Cerebellar cortex (tissue), 1 donor: ENCODE results near the gene ZMAT5.

Experiments used
- DNase-seq: peaks from one replicate; pipeline ENCODE4 v3.0.0-alpha.2; 2015; ENCODE audit warnings: low spot score

ZMAT5 gene

DNA sequence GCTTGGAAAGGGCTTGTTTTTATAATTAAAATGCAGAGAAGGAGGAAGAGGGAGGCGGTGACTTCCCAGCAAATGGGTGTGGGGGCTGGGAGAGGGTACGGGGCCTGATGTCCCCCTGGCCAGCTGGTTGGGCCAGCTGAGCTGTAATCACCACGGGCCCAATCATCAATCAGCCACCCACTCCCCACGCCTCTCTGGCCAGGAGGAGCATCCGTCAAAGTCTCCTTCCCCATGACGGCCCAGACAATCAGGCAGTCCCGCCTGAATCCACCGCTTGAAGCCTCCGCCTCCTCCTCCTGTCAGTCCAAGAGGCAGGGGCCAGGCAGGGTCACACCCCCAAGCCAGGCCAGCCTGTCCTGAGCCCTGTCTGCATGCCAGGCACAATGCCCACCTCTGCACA, 60.3 kb downstream of the ZMAT5 start:
- DNase-seq = no peak

DNA sequence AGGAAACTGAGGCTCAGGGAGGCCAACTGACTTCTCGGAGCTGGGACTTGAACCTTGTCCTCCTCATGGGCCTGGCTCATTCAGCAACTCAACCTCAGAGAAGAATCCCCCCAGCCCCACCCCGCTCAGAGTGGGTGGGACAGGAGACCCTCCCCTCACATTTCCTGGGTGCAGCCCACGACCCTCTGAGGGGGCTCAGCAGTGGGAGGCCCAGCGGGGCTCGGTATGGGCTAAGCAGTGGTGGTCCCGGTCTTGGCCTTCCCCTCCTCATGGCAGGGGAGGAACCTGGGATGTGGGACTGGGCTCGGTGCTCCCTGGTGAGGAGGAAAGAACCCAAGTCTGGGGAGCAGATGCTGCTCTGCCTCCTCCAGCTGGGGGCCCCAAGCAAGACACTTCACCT, 61.2 kb downstream of the ZMAT5 start:
- DNase-seq = no peak

DNA sequence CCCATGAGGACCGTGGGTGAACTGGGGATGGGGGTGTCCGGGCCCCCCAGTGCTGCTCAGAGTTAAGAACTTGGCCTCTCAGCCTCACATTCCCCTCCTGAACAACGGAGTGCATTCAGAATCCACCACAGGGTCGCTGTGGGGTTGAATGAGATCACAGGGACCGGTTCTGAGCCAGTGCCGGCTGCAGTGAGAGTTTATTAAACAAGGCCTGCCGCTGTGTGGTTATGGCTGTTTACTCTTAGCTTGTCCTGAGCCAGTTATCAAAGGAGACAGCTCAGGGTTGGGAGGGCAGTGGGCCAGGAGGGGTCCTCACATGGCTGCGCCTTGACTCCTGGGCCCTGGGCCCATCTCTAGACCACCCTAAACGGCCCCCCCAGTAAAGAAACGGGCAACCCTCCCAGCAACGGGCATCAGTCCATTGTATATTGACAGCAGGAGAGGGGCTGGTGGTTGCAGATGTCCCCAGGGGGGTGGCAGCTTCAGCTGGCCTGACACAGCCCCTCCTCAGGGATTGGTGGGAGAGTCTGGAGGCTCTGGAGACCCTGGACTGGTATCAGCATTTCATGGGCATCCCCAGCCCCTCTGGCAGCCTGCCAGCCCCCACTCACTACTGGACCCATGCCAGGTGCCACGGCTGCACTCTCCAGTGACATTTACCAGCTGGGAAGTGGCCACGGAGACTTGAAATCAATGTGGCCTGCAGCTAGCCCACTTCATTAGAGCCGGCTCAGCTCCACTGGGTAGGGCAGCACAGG, 62.1 kb downstream of the ZMAT5 start:
- DNase-seq = peak; percentile 37

DNA sequence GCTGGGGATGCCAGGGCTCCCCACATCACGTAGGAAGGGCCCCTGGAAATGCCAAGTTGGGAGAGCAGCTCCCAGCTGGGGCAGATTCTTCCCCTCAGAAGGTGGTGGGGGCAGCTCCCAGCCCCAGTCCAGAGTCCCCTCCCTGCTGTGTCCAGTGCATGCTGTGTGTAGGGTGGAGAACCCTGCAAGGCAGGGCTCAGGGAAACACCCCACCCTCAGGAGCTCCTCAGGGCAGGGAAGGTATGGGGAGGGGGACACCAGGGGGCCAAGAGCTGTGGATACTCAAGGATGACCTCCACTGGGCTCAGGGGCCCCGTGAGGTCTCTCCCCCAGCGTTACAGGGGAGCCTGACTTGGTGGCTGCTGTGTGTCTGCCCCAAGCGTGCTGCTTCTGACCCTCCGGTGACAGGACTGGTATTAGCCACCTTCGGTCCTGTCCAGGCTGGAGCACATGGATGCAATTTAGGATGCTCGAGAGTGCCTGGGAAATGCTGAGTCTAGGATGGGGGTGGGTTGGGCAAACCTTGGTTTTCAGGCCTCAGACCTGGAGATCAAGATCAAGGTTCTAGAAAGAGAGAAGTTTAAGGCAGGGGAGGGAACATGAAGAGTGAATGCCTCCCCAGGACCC, 63.1 kb downstream of the ZMAT5 start:
- DNase-seq = no peak

DNA sequence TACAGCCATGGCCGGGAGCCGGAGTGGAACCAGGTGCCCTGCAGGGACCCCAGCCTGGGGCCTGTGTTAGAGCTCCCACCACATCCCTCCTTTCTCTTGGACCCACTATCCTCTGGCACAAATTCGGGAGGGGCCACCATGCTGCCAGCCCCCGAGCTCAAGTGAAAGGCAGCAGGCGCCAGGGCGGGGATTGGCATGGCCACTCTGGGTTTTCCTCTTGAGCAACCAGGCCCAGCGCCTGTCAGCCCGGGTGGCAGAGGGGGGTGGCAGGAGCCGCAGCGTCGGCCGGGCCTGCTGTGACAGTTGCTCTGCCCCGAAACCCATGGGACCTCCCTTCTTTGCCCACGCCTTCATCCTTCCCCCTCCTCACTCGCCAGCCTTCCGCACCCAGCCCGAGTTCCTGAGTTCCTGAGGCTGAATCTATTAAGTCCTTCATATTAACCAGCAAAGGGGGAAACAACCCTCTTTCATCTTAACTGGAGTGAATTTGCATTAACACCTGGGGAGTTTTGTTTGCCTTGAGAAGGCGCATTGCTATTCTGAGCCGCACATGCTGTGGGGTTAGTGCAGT, 63.8 kb downstream of the ZMAT5 start:
- DNase-seq = no peak

DNA sequence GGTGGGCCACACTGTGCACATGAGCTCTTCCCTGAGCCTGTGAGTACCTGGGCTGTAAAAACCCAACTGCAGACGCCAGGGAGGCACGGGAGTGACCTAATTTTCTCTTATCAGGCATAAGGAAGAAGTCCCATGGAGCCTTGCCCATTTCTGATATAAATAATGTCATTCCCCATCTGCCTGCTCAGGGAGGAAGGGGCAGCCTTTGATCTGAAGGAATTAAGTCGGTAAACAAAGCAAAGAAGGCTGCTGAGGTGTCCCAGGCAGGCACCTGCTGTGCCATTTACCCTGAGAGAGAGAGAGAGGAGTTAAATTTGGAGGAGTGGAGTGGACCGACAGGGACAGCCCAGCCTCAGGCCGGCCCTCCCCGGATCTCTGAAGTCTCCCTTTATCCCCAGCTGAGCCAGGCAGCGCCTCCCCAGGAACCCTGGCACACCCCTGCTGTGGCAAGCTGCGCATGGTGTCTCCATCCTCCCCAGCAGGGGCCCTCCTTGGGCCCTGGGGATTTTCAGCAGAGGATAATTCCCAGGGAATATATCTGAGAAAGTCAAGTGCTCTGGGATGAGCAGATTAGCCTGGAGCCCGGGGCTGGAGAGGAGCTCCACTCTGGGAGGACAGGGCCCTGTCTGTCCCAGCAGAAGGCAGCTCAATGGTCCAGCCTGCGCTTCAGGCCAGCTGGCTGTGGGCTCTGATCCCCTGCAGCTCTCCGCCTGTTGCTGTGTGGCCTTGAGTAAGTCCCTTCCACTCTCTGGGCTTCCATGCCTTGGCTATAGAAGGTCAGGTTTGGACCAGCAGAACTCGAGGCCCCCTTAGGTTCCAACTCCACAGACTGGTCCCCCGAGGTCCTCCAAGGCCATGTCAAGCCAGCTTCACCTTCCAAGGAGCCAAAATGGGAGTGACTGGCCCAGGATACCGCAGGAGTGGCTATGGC, 64.5 kb downstream of the ZMAT5 start:
- peak; percentile 92 for DNase-seq

DNA sequence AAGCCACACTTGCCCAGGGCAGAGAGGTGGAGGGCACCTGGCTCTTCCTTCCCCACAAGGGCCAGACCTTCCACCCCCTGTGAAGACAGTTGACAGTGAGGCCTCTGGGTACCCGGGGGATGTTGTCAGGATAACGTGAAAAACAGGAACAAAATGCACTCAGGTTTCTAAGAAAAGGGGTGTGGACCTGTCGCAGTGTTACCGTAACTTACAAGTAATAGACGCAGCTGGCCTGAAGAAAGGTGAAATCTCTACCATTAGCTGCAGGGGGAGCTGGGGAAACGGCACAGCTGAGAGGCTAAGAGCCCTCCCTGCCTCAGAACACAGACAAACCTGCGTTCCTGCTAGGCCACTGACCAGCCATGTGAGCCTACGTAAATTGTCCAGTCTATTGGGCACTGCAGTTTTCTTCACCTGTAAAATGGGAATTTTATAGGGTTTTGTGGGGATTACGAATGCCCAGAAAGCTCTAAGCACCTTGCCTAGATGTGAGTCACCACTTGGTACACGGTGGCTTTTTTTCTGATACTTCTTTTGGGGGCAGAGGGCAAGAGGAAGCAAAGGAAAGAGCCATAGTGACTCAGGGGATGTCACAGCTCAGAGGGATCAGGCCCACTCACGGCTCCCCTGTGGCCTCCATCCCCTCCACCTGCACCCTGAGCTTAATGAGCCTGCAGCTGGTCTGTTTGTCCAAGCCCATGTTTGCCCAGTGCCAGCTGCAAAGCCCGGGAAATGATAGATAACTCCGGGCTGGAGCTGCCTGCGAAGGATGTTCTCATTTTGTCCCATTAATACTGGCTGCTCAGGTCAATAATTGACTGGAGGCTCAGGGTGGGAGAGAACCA, 65.4 kb downstream of the ZMAT5 start:
- peak; percentile 54 for DNase-seq

DNA sequence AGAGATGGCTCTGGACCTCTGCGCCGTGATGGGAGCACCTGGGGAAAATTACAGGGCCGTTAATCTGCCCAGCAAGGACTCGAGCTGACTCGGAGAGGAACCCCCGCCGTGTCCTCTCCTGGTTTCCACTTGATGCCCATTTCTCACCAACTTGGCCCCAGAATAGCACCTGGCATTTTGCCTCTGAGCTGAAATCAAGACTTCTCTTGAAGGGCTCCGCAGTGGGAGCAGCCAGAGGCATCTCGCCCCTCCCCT, 66.0 kb downstream of the ZMAT5 start:
- DNase-seq = no peak

DNA sequence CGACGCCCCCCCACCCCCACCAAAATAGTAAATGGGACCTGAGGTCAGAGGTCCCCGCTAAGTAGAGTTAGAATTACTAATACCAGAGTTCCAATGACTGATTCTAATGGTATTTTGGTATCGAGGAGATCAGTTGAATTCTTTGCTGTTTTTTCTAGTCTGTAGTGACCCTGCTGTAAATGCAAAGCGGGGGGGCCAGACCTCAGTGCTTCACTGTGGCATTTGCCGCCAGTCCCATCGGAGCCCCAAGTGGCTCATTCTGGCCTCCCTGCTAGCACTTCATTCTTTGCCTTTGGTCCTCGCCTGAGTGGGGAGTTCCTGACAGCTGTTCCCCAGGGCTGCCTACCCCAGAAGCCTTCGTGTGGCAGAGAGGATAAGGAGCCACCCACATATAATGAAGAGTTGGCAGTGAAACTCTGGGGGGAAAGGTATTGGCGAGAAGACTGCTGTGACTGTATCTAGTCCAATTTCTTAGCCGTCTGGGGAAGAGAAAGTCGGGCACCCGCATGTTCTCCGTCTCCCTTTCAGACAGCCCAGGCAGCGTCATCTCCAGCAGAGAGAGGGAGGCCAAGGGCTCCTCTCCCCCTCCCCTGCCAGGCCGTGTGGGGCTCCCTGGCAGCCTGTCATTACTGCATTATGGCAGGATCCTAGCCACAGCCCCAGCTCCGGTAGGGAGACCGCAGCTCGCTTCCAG, 66.5 kb downstream of the ZMAT5 start:
- no peak for DNase-seq

DNA sequence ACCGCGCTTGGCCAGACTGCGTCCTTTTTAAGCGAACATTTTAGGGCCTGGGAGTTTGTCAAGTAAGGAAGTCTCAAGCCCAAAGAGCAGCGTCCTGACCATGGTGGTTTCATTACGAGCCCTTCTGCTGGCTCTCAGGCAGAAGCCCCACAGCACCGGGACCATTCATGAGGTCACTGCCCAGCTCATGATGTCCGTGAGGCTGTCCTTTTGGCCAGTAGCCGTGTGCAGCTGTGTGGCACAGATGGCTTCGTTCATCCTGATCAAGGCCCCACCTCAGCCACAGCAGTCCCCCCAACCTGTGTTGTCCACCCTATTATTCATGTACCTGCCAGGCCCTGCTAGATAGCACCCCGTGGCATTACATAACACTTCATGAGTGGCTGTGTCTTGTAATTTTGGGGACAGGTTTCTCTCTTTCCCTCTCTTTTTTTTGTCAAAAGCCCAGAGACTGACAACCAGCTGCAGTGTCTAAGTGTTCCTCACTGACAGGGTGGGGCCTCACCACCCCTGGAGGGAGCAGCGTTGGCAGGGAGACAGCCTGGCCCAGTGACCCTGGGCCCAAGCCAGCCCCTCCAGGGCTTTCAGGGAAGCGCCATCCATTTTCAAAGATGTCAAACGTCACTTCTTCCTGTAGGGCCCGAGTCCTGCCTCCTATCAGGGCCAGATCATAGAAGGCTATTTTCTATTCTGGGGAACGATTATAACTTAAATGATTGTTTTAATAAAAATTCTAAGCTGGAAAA, 68.8 kb downstream of the ZMAT5 start:
- no peak for DNase-seq

DNA sequence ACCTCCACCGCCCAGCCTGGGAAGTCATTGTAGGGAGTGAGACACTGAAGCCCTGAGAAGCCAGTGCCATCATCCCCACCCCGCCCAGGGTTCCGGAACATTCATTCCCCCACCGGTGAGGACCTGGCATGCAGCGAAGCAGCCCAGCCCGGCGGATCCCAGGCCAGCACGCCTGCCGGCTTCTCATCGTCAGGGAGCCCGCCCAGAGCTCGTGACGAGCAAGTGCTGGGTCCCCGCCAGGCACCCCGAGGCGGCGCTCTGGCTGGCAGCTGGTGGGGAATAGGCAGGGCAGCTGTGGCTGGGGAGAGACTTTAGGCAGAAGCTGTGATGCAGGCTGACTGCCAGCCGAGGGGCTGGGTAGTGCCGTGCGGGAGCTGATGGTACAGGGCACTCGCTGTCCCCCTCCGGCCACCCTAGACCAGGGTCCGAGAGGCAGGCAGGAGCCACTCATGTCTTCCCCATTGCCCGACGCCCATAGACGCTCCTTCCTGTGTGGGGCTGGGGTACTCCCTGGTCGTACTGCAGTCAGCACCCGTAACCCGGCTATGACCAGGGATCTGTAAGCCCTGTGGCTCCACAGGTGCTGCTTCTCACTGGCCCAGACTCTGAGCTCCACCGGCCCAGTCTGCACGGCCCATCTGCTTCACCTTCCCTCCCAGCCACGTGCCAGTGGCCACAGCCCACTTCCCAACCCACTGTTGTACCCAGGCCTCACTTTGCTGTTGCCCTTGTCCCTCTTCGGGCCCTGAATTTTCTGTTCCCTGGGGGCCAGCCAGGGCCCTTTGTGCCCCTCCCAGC, 71.5 kb downstream of the ZMAT5 start:
- no peak for DNase-seq

DNA sequence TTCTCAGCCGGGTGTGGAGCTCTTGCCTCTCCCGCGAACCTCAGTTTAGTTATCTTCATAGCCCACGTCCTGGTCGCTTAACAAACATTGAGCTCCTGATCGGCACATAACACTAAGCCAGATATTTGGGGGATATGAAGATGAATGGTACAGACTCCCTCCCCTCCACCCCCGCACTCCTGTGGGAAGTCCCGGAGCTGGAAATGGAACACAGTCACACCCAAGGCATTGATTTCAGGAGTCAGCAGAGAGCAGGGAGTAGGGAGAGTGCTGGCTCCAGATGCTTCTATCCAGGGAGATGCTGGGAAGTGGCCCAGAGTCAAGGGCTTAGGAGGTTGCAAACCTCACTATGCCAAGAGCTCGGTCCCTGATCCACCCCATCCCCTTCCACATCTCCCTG, 73.1 kb downstream of the ZMAT5 start:
- no peak for DNase-seq

DNA sequence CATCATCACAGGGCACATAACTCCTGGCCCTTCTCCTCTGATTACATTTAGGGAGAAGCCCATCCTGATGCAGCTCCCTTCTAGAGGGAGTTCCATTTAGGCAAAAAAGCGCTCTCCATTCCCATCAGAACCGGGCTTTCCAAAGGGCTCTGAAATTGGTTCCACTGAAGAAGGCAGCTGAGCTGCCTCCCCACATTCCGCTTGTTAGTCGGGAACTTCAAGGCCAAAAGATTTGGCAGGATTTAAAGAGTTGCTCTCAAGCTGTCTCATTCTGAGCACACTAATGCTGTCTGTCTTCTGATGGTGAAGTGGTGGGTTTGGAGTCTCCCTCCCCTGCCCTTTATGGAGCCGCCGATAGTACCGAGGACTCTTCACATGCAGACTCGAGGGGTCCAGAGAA, 73.6 kb downstream of the ZMAT5 start:
- DNase-seq = no peak

DNA sequence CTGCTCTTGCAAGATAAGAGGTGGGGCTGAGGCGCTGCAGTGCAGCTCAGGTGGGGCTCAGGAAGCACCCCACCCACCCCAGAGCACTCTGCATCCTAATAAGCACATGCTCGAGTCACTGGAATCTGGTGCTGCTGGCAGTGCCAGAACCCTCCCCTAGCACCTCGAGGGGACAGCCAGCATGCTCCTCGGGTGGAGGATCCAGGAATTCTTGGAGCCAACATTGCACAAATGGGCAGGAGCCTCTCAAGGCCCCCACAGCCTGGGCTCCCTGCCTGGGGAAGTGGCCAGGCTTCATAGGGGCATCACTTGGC, 74.5 kb downstream of the ZMAT5 start:
- peak; percentile 67 for DNase-seq

DNA sequence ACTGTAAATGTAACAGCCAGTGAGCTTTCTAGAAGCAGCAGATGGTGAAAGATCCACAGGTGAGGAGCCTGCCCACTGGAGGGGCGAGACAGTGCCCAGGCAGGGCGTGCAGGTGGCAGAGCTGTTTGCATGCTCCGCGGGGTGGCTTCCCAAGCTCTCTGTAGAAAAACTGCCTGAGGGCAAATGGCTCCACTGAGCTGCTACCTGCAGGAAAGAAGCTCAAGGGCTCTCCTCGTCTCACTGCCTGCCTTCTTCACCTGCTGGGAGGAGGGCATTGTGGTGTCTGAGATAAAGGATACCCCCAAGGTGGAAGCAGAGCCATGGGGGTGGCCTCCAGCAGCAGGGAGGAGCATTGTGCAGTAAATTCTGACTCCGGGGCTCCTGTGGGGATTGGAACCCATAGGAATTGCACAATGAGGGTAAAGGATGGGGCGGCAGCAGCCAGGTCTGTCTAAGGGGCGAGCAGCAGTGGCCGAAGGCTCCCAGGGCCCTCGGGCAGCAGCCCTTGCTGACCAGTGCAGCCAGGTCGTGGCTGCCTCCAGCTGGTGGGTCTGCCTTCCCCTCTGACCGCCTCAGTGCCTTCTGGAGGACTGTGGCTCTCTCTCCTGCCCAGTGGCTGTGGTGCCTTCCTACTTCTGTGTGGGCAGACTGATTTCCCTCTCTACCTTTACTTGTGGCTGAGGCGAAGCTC, 75.0 kb downstream of the ZMAT5 start:
- peak; percentile 75 for DNase-seq

DNA sequence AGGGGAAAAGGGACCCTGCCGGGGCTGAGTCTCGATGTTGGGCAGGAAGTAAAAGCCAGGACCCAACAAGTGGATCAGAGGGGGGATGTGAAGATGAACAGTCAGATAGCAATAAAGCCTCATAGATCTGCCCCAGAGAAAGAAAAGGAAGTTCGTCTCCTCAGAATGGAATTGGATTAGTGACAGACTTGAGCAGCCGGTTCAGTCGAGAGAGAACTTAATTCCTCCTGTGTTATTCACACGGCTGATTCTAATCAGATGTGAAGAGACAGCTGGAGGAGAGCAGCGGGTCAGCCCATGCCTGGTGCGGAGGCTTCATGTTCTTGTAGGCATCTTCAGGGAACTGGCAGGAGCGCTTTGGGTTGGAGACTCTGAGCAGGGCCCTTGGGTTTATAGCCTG, 76.3 kb downstream of the ZMAT5 start:
- no peak for DNase-seq

DNA sequence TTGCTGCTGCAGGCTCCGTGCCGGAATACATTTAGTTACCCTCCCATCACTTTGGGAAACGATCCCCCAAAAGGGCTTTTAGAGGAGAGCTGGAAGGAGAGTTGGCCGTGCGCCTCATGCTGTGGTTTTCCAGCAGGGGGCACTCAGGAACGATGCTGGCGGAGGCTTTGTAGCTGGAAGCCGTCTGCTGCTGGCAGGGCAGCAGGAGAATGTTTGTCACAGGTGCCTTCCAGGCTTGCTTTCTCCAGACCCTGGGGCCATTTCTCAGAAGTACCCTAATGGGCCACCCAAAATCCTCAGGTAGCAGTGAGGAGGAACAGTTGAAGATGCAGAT, 77.0 kb downstream of the ZMAT5 start:
- DNase-seq = peak; percentile 77

DNA sequence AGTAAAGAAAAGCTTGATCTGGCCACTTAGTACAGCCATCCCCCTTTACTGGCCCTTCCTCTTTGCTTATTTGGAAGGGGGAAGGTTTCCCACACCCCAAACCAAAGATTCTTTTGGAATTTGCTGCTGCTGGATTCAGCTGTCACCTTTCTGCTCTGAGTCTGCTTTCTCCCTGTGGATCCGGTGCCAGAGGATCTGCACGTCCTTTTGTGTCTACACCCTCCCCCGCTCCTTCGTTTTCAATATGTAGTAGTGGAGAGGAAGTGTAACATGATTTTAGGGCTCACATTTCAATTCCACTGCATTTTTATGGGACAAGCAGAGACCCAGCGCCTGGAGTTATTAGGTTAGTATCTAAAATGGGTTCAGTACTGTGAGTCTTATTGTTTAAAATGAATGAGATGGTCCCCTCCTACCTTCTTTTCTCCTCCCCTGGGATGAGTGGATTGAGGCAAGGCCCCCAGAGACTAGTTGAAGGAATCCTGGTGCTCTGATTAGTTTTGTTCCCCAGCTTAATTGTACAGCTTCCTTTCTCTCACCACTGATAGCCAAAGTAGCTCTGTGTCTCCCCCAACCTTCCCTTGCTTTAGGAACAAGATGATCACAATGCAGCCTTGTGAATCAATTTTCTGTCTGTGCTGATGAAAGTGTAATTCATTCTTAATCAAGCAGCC, 77.5 kb downstream of the ZMAT5 start:
- DNase-seq = no peak

DNA sequence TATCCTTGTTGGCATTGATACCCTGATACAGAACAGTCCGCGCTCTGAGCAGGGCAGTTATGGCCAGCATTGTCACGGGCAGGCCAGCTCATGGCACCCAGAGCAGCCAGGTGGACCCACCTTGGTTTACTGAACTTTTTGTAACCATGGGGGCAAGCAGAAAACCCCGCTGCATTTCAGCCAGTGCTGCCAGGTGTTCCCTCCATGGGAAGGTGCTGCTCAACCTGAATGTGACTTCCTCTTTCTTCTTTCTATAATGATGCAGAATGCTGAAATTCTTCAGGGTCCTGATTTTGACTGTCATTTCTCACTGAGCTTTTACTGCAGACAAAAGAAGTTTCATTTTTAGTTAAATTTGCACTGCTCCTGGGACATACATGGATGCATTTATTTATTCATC, 82.6 kb downstream of the ZMAT5 start:
- DNase-seq = no peak
